A673 (cell line): ENCODE measurements around the gene BNC2.

Experiments used
- CTCF ChIP-seq: fragments of 300-800, 200-600 bp; sonication (generic); conservative IDR thresholded peaks from 2 replicates; pipeline ENCODE4 v1.5.1; 2017; ENCODE audit warnings: low read depth, mild to moderate bottlenecking, antibody characterized with exemption, low read length, moderate library complexity, mixed read lengths
- EZH2 ChIP-seq: fragments of 200-600 bp; sonication (generic); IDR thresholded peaks from 2 replicates; pipeline ENCODE4 v1.6.1; 2017; ENCODE audit warnings: borderline replicate concordance, low read depth, mild to moderate bottlenecking, mixed read lengths, antibody characterized with exemption, low read length; ENCODE audit not compliant: poor library complexity, severe bottlenecking

DNA sequence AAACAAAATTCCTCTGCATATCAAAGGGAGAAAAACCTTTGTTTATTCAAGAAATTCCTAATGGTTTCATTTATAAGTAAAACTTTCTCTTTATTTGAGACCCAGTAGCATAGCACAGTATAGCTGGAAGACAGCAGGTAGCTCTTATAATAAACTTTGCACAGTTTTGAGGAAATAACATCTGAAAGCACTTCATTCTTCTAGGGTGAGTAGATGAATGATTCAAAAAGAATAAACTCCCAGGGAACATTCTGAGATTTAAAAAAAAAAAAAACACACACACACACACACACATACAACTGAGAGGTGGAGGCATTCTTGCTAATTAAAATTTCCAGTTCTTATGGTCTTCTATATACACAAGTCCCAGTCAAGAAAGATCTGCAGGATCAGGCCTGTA, 197.3 kb downstream of the BNC2 start:
- TF ChIP-seq EZH2: no peak
- no peak for TF ChIP-seq CTCF
